ENCODE results near the gene SLC25A43.
A peak's percentile ranks its signal among the peaks of the same experiment; 100 is the strongest.
"Not testable (repeated sequence)": the region's sequence is repeated elsewhere in the genome, so short reads cannot be mapped to it uniquely, and the experiment has no call there.

Gene SLC25A43

DNA sequence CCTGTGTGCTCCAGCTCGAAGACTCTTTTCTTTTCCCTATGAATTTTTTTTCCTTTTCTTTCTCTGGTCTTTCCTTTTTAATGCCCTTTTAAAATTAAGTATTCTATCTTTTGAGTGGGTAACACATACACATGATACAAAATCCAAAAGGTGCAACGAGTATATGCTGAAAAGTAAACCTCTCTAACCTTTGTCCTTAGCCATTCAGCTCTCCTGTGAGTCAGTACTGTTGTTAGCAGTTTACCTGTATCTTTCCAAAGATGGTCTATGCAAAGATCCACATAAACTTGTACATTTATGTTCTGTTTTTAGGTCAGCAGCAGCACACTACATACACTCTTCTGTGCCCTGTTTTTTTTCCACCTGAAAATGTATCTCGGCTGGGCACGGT lies 28.7 kb downstream of the SLC25A43 start:
- no peaks in the 10 kb centered on the region for H3K36me3 ChIP-seq (ENCODE audit: control insufficient read depth in 2 of 2, insufficient read depth in 1 of 2, low read length in 2 of 2)
- no peak for TF ChIP-seq ZNF223 (tag by site-specific recombination; IDR thresholded peaks at IDR 0.05)
- TF ChIP-seq KLF10 (tag by site-specific recombination; IDR thresholded peaks at IDR 0.05) = no peak
- no peak for TF ChIP-seq ZNF785 (tag by site-specific recombination; IDR thresholded peaks at IDR 0.05)
- TF ChIP-seq ZSCAN30 (tag by site-specific recombination; IDR thresholded peaks at IDR 0.05) = no peak
- no peak for TF ChIP-seq BCL11B (tag by site-specific recombination; IDR thresholded peaks at IDR 0.05; ENCODE audit: low read depth)
- no peak for TF ChIP-seq PRDM1 (tag by site-specific recombination; IDR thresholded peaks at IDR 0.05)
- no peak for TF ChIP-seq ZNF37A (tag by site-specific recombination; IDR thresholded peaks at IDR 0.05)
- TF ChIP-seq, protein P1, sequence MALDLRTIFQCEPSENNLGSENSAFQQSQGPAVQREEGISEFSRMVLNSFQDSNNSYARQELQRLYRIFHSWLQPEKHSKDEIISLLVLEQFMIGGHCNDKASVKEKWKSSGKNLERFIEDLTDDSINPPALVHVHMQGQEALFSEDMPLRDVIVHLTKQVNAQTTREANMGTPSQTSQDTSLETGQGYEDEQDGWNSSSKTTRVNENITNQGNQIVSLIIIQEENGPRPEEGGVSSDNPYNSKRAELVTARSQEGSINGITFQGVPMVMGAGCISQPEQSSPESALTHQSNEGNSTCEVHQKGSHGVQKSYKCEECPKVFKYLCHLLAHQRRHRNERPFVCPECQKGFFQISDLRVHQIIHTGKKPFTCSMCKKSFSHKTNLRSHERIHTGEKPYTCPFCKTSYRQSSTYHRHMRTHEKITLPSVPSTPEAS (tag by site-specific recombination; IDR thresholded peaks at IDR 0.05) = no peak
- TF ChIP-seq ZNF548 (tag by site-specific recombination; IDR thresholded peaks at IDR 0.05) = no peak
- no peak for TF ChIP-seq GLI4 (tag by site-specific recombination; IDR thresholded peaks at IDR 0.05)
- no peak for TF ChIP-seq ZNF660 (tag by site-specific recombination; IDR thresholded peaks at IDR 0.05)
- no peak for TF ChIP-seq ZNF596 (tag by site-specific recombination; IDR thresholded peaks at IDR 0.05)
- no peak overlapping the region for H3K4me3 ChIP-seq (ENCODE audit: low read depth, low read length)
- no peaks in the 10 kb centered on the region for H3K9me3 ChIP-seq (ENCODE audit: control insufficient read depth, insufficient read depth, low read depth, low read length)
- POLR2A ChIA-PET = interaction anchor here (1.3 to 1.4 kb wide), 2 partner anchors 17 to 40 kb away, joined by 3 read pairs; partner anchors contain the start of gene SLC25A5
- no peak overlapping the region for H3K27ac ChIP-seq (ENCODE audit: extremely low read depth, low read depth, low read length)
- CTCF ChIA-PET = interaction anchor here (0.9 to 1.3 kb wide), 2 partner anchors 8 to 9 kb away, joined by 3 to 8 read pairs; no protein-coding TSS in a partner anchor
- no peaks in the 10 kb centered on the region for H3K4me1 ChIP-seq (ENCODE audit: control insufficient read depth, insufficient read depth, low read length)

DNA sequence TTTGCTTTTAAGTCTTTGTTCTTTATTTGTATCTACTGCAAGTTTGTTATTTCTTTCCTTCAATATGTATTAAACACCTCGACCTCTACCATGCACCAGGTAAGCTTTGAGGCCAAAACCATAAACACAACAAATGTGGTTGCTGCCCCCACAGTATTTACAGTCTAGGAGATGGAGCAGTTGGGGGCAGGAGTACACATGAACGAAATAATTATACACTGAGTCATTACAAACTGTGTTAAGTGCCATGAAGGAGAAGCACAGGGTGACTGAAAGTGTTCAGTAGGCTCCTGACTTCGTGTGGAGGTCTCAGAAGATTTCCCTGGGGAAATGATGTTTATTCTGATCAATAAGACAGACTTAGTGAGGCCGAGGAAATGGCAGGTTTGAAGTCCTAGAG lies 30.3 kb downstream of the SLC25A43 start:
- no peaks in the 10 kb centered on the region; the same call in 1 of the 2 replicates for H3K9me3 ChIP-seq (ENCODE audit: control insufficient read depth, insufficient read depth, low read depth, low read length)
- TF ChIP-seq ZNF433 (tag by site-specific recombination; IDR thresholded peaks at IDR 0.05; ENCODE audit: low read depth) (no peak), GLIS1 (tag by site-specific recombination; IDR thresholded peaks at IDR 0.05) (peak; percentile 32)
- H3K36me3 ChIP-seq (ENCODE audit: control insufficient read depth in 2 of 2, insufficient read depth in 1 of 2, low read length in 2 of 2) = no peaks in the 10 kb centered on the region
- ChIA-PET CTCF (interaction anchor here (2.6 kb wide), 1 partner anchor 11 kb away, joined by 10 read pairs; no protein-coding TSS in a partner anchor), POLR2A (no interaction called here)
- no peak overlapping the region for H3K27ac ChIP-seq (ENCODE audit: extremely low read depth, low read depth, low read length)
- H3K4me3 ChIP-seq (ENCODE audit: low read depth, low read length) = no peak overlapping the region
- H3K4me1 ChIP-seq (ENCODE audit: control insufficient read depth, insufficient read depth, low read length) = no peaks in the 10 kb centered on the region

DNA sequence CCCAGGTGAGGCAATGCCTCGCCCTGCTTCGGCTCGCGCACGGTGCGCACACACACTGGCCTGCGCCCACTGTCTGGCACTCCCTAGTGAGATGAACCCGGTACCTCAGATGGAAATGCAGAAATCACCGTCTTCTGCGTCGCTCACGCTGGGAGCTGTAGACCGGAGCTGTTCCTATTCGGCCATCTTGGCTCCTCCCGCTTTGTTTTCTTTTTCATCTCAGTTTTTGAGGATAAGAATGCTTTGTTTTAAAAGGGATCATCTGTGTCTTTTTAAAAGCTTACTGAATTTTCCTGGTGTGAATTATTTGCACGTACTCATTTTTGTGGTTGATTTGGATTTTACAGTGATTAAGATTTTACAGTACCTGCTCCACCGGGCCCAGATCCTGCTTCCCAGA lies 42.2 kb downstream of the SLC25A43 start:
- H3K27ac ChIP-seq (ENCODE audit: extremely low read depth, low read depth, low read length); POLR2A ChIA-PET; H3K4me1 ChIP-seq (ENCODE audit: control insufficient read depth, insufficient read depth, low read length); CTCF ChIA-PET; H3K36me3 ChIP-seq (ENCODE audit: control insufficient read depth in 2 of 2, insufficient read depth in 1 of 2, low read length in 2 of 2); H3K9me3 ChIP-seq (ENCODE audit: control insufficient read depth, insufficient read depth, low read depth, low read length); H3K4me3 ChIP-seq (ENCODE audit: low read depth, low read length): not testable (repeated sequence)

DNA sequence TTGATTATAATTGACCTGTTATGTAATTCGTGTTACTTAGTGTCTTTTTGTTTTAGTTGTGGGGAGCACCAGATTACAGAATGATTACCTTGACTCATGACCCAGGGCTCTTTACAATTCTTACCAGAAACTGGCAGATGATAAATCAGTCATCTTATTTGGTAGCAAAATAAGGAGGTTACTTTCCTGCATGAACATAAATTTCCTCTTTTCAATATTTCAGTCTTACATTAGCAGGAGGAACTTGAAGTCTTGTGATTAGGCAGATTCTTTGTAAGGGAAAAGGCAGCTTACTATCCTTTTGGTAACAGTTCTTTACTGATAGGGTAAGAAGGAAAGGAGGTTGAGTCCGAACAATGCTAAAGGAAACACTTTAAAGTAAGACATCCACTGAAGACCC lies 43.1 kb downstream of the SLC25A43 start:
- ChIA-PET CTCF (no interaction called here), POLR2A (no interaction called here)
- Histone ChIP-seq H3K36me3 (ENCODE audit: control insufficient read depth in 2 of 2, insufficient read depth in 1 of 2, low read length in 2 of 2) (no peaks in the 10 kb centered on the region), H3K9me3 (ENCODE audit: control insufficient read depth, insufficient read depth, low read depth, low read length) (no peaks in the 10 kb centered on the region), H3K27ac (ENCODE audit: extremely low read depth, low read depth, low read length) (no peak overlapping the region), H3K4me3 (ENCODE audit: low read depth, low read length) (no peak overlapping the region), H3K4me1 (ENCODE audit: control insufficient read depth, insufficient read depth, low read length) (no peaks in the 10 kb centered on the region)
- TF ChIP-seq OVOL3 (tag by site-specific recombination; IDR thresholded peaks at IDR 0.05) (no peak), ZNF561 (tag by site-specific recombination; IDR thresholded peaks at IDR 0.05; ENCODE audit: borderline replicate concordance) (no peak), ZNF366 (tag by site-specific recombination; conservative IDR thresholded peaks at IDR 0.05) (no peak), ZNF768 (tag by site-specific recombination; IDR thresholded peaks at IDR 0.05) (no peak), ZNF626 (tag by site-specific recombination; IDR thresholded peaks at IDR 0.05) (no peak), ZNF335 (tag by site-specific recombination; conservative IDR thresholded peaks at IDR 0.05) (no peak)

Measured in HEK293 (cell line).